Femur (tissue), 1 donor: ENCODE data around the gene MAF.
A peak's percentile ranks its signal among the peaks of the same experiment; 100 is the strongest.

Experiments used
- DNase-seq: peaks from one replicate; pipeline ENCODE4 v3.0.0-alpha.2; 2017

MAF gene

GRCh38 chr16:79600638-79601091 lies at the start of gene MAF:
TSS of gene MAF (minus strand) at chr16:79600737. CDS start at chr16:79599902, 835 bp downstream.
- peak; percentile 97 for DNase-seq

- DNase-seq: no peak
Measured at GRCh38 chr16:79648826-79649225, 48.3 kb upstream of the MAF start.

DNA sequence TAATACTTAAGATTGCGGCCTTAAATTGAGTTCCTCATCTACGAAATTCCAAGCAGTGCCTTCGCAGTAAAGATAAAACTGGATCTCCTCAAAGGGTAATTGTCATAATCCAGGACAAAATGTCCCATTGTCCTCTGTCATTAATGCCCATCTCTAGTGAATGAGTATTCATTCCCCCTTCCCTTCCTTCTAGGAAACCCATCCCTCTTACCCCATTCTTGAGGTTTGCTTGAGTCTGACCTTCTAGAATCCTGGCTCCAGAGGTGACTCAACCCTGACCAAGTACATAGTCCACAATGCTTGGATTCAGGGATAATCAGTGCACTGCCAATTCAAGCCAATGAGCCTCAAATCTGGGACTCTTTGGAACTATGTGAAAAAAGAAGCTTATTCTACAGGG lies 47.0 kb upstream of the MAF start:
- DNase-seq: no peak

DNA sequence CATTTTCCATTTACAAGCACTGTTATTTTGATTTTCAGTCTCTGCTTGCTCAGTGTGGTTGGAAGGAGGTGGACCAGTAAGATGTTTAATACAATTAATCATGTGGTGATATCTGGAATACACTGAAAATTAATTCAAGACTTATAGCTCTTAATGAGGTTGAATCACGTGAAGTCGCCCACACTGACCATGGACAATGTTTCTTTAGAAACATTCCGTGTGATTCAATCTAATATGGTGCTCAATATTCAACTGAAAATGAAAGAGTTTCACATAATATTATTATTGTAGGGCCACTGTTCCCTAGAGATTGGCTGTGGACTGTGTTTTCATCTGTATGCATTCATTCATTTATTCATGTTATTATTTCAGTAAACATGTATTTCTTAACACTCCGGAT lies 45.2 kb upstream of the MAF start:
- no peak for DNase-seq

DNA sequence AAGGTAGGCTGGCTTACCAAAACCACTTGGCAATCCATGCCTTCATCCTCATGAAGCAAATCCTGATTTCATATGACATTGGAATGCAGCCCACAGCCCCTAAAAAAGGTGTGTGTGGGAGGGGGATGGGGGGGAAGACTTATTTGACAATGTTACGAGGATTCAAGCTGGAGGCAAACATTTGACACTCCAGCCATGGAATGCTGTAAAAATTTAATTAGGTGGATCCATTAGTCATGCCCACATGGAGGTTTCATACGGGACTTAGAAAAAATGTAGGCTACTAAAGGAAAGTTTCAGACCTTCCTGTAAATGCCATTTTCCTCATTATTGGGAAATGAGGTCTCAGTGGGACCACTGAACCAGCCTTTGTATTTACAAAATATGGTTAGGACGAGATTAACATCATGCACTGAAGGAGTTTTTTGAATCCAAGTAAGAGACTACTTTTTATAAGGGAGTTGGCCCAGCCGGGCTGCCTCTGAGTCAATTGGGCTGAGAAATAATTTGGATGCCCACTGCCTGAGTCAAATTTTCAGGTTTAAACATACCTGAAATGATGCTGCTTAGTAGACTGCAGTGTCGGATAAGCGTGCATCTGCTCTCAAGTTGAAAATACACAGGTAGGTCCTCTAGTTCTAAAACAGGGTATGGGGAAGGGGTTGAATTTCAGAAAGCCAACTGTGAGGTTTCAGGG lies 44.6 kb upstream of the MAF start:
- no peak for DNase-seq

DNA sequence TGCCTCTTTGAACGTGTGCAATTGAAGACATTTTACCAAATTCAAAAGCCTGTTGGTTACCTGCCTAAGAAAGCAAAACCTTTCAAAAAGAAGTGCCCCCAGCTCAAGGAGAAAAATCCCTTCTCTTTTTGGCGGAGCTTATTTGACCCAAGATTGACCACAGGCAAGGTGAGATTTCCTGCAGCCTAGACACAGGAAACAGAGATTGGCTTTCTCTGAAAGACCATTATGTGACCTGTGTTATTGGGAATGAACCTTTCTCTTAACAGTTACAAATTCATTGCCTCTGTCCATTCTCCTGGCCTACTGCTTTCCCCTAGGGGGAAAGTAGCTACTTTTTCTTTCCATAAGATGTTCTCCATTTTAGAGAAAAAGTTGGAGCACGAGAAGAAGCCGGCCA lies 42.1 kb upstream of the MAF start:
- no peak for DNase-seq

- peak; percentile 62 for DNase-seq
Measured at GRCh38 chr16:79640513-79641360, 40.2 kb upstream of the MAF start.

DNA sequence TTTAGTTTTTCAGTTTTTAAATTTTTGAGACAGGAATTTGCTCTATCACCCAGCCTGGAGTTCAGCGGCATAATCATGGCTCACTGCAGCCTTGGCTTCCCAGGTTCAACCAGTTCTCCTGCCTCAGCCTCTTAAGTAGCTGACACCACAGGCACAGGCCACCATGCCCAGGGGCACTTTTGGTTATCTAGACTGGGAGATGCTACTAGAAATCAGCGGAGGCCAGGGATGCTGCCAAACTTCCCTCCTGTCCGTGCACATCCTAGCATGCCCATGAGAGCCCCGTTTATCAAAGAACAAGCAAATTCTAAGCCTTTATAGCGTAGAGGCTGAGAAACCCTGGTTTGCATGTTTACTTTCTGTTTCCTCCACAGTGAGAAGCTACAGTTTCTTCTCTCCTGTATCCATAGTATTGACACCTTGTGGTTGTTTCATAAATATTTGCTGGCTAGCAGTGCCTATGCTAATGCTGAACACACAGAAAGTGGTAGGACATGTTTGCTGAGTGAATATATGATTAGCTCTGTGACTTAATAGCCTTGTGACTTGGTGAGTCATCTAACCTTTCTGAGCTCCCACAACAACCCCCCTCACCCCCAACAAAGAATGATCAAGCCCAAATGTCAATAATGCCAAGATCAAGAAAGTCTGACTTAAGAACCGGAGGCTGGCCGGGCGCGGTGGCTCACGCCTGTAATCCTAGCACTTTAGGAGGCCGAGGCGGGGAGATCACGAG lies 39.2 kb upstream of the MAF start:
- DNase-seq: no peak

DNA sequence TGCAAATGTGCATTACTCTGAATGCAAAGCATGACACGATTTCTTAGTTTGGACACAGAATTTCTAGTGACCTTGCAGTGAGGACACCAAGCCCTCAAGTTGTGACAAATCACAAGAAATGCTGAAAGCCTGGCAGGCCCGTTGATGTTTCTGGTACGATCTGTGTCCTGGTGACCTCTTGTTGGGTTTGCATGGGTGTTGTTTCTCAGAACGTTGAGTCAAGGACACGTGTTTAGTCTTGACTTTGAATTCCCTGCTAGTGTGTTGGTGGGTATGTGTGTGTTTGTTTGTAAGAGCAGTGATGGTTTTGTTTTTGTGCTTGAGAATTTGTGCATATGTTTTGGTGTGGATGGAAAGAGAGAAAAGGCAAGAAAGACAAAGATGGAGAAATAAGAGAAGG lies 37.8 kb upstream of the MAF start:
- DNase-seq: no peak

DNA sequence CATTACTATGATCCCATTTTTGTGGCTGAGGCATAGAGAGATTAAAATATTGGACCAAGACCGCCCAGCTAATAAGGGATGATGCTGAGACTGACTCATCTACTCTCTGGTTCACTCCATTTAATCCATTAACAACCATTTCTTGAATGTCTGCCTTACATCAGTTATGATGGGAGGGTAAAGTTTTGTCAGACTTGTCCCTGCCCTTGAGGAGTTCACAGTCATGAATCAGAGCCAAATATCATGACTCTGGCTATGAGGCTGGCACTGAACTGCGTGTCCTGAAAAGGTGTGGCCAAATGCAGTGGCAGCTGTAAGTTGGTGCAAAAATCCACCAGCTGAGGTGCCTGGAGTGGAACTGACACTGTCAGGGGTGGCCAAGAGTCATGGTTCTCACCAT lies 35.0 kb upstream of the MAF start:
- DNase-seq: no peak

- DNase-seq: no peak
Measured at GRCh38 chr16:79634298-79634697, 33.8 kb upstream of the MAF start.

GRCh38 chr16:79632289-79632688 lies 31.8 kb upstream of the MAF start:
- no peak for DNase-seq

- DNase-seq: no peak
Measured at GRCh38 chr16:79628988-79629387, 28.5 kb upstream of the MAF start.

DNA sequence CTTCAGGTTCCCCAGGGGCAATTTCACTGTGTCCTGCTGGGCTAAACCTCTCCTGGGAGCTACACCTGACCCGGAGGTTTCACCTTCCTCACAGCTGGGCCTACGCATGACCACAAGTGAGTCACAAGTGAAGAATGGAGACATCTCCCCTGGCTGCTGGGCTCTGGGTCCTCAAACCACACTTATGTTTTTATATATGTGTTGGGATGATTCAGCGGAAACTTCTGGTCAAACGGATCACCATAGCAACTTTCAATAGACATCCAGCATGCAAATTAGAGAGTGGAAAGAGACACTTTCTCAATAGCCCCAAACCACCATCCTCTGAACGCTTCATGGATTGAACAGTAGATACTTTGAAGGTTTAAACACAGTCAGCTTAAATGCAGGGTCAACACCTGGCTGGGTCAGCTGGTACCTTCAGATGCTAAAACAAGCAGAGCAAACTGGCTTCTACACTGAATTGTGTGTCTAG lies 28.0 kb upstream of the MAF start:
- DNase-seq: peak; percentile 55

- no peak for DNase-seq
Measured at GRCh38 chr16:79627092-79627491, 26.6 kb upstream of the MAF start.

- no peak for DNase-seq
Measured at GRCh38 chr16:79625738-79626137, 25.2 kb upstream of the MAF start.

DNA sequence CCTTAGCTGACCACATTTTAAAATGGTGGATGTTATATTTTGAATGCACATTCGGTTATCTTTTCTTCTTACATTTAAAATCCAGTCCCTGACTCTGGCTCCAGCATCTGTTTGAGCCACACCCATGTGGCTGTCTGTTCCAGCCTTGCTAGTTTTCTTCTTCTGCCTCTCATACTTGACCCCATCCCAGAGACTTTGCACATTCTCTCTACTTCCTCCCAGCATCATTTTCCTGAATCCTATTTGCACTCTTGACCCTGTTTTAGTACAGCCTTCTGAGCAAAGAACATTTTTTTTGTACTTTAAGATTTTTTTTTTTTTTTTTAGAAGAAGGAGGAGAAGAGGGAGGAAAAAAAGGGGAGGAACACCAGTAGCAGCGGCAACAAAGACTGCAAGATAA lies 23.3 kb upstream of the MAF start:
- DNase-seq: no peak

- DNase-seq: no peak
Measured at GRCh38 chr16:79623062-79623461, 22.5 kb upstream of the MAF start.

GRCh38 chr16:79621027-79621426 lies 20.5 kb upstream of the MAF start:
- DNase-seq: no peak

DNA sequence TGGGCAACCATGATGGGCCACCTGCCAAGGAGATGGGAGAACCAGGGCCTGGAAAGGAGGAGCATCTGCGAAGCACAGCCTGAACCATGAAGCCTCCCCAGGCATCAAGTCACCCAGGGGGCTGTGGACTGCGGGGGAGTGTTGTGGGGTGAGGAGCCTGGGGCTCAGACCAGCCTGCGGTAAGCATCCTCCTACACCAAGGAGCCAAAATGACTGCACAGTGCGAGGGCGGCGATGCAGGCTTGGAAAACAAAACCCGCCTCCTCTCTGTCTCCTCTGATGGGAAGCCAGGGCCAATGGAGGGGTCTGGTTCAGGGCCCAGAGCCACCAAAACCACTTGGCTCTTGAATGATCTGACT lies 18.1 kb upstream of the MAF start:
- DNase-seq: peak; percentile 68

GRCh38 chr16:79618041-79618691 lies 17.6 kb upstream of the MAF start:
- DNase-seq: no peak

DNA sequence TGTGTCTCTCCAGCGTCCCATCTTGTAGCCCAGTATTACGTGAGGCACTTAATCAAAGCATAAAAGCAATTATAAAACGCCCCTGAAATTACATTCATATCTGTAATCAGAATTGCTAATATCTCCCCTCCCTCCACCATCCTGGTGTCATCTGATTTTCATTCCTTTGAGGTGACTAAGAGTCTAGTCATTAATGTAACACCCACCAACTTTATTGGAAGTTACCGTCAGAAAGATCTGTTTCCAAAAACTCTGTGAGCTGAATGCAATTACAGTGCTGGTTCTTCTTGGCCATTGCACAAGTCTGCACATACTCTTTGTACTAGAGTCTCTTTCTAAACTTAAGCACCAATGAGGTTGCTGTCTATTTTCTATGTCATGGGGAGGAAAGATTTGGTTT lies 12.5 kb upstream of the MAF start:
- no peak for DNase-seq

DNA sequence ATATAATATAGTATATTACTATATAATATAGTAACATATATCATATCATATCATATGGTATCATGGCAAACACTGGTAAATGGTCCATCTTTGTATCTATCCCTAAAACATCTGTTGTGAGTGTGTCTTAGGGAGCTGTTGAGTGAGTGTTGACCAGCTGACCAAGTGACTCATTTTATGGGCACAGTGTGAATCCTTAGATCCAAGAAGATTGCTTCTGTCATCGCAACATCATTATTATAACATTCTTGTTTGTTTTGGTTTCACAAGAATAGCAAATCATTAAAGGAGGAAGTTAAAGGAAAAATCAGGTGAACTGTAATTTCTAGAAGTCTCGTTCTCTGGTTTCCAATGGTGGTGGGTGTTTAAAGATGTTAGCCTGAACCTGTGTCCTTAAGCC lies 11.7 kb upstream of the MAF start:
- DNase-seq: no peak
